NCI-H524 (cell line): ENCODE results near the gene CD37.
"Not testable (repeated sequence)": the region's sequence is repeated elsewhere in the genome, so short reads cannot be mapped to it uniquely, and the experiment has no call there.

Experiments used
- DNase-seq, 2 experiments: peaks; one replicate each; lab custom pipeline; 2025; lab: John Stamatoyannopoulos, UW

The CD37 gene

DNA sequence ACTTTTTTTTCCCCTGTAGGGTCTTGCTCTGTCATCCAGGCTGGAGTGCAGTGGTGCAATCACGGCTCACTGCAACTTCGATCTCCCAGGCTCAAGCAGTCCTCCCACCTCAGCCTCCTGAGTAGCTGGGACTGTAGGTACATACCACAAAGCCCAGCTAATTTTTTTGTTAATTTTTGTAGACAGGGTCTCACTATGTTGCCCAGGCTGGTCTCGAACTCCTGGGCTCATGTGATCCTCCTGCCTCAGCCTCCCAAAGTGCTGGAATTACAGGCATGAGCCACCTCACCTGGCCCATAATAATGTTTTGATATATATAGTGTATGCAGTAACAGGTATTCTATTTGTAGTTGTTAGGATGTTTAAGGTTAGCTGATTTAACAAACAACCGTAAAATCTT is 4.0 kb upstream of the CD37 start:
- not testable (repeated sequence) for DNase-seq

- DNase-seq, result peak; percentile 34 to 70
Observed at GRCh38 chr19:49331616-49332055, 3.6 kb upstream of the CD37 start.

DNA sequence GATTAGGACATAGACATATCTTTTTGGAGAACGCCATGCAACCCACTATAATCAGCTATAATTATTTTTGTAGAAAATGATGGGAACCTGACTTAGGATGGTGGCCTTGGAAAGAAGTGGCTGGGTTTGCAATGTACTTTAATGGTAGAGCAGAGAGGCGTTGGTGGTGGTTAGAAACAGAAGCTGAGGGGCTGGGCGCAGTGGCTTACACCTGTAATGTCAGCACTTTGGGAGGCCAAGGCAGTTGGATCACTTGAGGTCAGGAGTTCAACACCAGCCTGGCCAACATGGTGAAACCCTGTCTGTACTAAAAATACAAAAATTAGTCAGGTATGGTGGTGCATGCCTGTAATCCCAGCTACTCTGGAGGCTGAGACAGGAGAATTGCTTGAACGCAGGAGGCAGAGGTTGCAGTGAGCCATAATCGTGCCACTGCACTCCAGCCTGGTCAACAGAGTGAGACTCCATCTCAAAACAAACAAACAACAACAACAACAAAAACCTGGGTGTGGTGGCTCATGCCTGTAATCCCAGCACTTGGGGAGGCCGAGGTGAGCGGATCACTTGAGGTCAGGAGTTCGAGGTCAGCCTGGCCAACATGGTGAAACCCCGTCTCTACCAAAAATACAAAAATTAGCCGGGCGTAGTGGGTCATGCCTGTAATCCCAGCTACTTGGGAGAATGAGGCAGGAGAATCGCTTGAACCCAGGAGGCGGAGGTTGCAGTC is 2.4 kb upstream of the CD37 start:
- not testable (repeated sequence) for DNase-seq

DNA sequence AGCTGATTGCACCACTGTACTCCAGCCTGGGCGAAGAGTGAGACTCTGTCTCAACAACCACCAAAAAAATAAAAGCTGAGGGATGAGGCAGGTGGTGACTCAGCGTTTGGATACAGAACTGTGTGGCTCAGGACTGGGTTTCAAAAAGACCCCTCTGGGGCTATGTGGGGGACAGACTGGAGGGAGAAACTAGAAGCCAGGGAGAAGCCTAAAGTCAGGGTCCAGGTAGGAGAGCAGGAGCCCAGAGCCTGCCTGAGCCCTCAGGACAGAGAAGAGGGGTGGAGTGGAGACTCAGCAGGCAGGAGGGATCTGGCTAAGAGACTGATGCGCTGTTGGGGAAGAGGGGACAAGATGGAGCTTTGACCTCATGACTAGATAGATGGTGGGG is 1.8 kb upstream of the CD37 start:
- DNase-seq, result no peak

DNA sequence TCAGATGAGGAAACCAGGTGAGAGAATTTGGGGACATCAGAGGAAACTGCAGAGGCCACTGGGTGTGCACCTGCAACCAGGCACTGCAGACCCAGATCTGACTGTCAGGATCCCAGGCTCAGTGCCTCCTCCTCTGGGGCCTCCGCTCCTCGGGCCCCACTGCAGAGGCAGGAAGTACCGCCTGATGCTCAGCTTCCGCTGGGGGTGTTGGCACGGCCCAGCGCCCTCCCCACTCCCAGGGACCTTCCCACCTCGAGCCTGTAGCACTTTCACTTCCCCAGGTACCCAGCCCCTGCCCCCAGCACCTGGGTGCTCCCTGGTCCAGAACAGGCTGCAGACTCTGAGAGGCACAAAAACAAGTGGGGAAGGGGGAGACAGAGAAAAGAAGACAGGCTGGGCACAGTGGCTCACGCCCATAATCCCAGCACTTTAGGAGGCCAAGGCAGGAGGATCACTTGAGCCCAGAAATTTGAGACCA is 1.4 kb upstream of the CD37 start:
- DNase-seq, result no peak

- DNase-seq, result no peak
Observed at GRCh38 chr19:49335784-49336481, 727 bp downstream of the CD37 start.

GRCh38 chr19:49336482-49337266 is 1.5 kb downstream of the CD37 start:
- no peak for DNase-seq

DNA sequence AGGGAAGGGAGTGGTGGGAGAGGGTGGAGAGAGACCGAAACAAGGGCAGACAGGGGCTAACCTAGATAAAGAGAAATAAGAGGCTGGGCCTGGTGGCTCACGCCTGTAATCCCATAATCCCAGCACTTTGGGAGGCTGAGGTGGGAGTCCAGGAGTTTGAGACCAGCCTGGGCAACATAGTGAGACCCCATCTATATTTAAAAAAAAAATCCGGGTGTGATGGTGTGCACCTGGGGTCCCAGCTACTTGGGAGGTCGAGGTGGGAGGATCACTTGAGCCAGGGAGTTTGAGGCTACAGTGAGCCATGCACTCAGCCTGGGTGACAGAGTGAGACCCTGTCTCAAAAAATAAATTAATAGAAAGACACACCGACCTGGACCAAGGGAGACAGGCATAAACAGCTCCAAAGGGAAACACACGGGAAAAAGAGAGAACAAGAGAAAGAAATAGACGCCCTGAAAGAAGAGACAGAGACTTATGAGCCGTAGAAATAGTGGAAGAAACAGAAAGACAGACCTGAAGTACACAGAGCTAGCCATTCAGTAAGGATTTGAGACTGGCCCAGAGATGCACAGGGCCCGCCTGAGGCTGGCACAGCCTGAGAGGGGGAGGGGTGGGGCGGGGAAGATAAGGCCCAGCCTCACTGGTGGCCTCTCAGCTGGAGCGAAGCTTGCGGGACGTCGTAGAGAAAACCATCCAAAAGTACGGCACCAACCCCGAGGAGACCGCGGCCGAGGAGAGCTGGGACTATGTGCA is 2.2 kb downstream of the CD37 start:
- DNase-seq, result no peak

DNA sequence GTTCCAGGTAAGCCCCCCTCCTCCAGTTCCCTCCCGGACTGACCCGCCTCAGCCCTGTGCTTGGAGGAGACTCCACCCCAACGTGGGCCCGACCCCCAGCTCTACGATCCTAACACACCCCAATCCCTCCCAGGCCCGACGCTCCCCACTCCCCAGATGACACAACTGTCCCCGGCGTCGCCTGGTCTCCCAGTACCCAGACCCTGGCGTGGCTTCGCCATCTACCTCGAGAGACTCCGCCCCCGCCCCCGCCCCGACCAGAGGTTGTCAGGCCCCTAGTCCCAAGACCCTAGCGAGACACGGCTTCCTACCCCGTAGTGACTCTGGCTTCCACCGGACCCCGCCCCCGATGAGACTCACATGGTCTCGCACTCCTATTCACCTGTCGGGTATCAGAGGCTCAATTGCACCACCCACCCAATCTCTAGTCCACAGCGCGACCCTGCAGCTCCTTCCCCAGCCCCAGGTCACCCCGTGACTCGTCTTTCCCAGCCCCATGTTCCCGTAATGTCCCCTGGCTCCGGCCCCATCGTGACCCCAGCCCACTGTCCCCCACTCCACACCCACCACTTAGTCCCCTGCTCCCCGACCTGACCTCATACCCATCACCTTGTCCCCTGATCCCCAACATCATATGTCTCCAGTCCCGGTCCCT is 2.9 kb downstream of the CD37 start:
- DNase-seq, result no peak

- no peak for DNase-seq
Observed at GRCh38 chr19:49338691-49339300, 3.6 kb downstream of the CD37 start.

DNA sequence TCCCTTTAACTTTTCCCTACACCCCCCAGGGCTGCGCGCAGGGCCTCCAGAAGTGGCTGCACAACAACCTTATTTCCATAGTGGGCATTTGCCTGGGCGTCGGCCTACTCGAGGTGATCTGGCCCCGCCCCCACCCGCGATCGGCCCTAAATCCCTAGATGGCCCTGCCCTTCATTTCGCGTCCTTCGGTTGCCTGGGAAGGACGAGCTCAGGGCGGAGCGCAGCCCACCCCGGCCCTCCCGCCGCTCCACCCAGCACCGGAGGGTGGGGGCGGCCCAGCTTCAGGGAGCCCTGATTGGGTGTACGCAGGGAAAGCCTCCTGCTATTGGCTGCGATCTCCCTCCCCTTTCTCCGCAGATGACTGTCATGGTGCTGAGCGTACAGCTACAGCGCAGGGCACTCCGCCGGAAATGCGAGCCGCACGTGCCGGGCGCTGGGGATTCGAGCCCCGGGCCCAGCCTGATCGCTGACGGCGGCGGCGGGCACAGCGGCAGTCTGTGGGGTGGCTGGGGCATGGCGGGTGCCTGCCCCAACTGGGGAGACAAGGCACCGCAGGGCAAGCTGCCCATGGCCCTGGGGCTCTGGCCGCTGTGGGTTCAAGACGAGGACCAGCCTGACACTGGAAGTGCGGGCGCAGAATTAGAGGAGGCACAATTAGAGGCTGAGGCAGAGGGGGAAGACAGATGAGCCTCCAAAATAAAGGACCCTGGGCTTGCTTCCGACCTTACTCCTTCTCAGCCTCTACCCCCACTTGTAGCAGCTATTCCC is 4.3 kb downstream of the CD37 start:
- DNase-seq, result peak; percentile 47 to 74

- peak; percentile 95 to 96 for DNase-seq
Observed at GRCh38 chr19:49340069-49340864, 5.1 kb downstream of the CD37 start.

GRCh38 chr19:49340865-49341718 is 5.9 kb downstream of the CD37 start:
- no peak for DNase-seq

- DNase-seq, result no peak
Observed at GRCh38 chr19:49342291-49342721, 7.1 kb downstream of the CD37 start.

DNA sequence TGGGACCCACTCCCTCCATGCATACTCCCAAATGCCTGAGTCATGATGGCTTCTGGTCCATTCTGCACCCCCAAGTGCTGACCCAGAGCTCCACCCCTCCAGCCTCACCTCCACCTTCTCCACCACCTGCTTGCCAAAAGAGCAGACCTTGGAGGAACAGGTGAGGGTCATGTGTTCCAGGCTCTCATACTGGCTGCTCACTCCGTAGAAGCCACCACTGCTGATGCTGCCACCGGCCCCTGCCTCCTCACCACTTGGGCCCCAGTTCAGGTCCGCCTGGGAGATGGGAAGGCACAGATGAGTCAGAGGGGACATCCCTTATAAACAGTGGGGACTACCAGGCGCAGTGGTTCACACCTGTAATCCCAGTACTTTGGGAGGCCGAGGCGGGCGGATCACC is 7.9 kb downstream of the CD37 start:
- DNase-seq, result no peak

DNA sequence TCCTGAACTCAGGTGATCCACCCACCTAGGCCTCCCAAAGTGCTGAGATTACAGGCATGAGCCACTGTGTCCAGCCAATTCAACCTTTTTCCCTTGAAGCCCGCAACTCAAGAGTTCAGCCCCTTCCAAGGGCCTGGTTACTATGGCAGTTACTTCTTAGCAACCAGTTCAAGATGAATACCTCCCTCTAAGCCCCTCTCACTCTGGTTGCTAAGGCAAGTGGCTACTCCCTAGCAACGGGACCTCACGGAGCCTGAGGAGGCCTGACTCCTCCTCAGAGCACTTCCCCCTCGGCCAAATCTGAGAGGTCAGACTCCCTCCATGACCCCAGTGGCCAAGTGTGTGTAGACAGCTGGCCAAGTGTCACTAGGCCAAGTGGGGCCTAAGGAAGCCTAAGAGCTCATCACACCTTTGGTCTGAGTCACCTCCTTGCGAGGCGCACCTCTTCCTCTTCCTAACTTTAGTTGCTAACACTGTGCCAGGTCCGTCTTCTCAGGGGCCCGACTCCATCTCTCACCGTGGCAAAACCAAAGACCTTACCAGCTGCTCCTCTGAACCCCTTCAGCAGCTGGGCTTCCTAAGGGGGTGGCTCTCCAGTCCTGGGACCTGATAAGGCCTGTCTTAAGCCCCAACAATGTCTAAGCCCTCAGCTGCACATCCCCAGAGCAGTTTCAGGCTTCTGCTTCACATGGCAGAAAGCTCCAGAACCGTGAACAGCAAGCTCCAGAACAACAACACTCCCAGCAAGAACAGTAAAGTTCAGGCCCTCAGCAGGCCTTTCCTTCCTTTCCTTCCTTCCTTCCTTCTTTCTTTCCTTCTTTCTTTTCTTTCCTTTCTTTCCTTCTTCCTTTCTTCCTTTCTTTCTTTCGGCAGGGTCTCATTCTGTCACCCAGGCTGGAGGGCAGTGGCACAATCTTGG is 9.6 kb downstream of the CD37 start:
- DNase-seq, result peak; percentile 38 to 78

GRCh38 chr19:49347191-49347590 is 12.0 kb downstream of the CD37 start:
- no peak for DNase-seq
